Neutrophil (primary cell): Measurements from ENCODE around the gene ITFG1.

Experiments used
- H3K27ac ChIP-seq: fragments of 200-600 bp; sonication (generic); 2 replicates; pipeline ENCODE4 v1.5.1; 2016; ENCODE audit warnings: mild to moderate bottlenecking, moderate library complexity
- H3K27me3 ChIP-seq: fragments of 200-600 bp; sonication (generic); 2 replicates; pipeline ENCODE4 v1.6.0; 2016; ENCODE audit warnings: mild to moderate bottlenecking
- H3K36me3 ChIP-seq: fragments of 200-600 bp; sonication (generic); 2 replicates; pipeline ENCODE4 v1.5.1; 2017
- H3K4me1 ChIP-seq, 2 experiments: fragments of 200-600 bp in 1 of 2; sonication (generic) in 1 of 2; 1 replicate in 1 of 2; 2 replicates in 1 of 2; pipeline versions ENCODE4 v1.5.1 to v1.6.1; 2013 to 2016; ENCODE audit warnings: low read depth in 1 of 2, low read length in 1 of 2, mild to moderate bottlenecking in 1 of 2, moderate library complexity in 1 of 2; ENCODE audit not compliant: control insufficient read depth in 1 of 2, insufficient read depth in 1 of 2
- H3K4me3 ChIP-seq, 2 experiments: fragments of 200-600 bp in 1 of 2; sonication (generic) in 1 of 2; 1 replicate in 1 of 2; 2 replicates in 1 of 2; pipeline ENCODE4 v1.5.1; 2013 to 2016; ENCODE audit warnings: low read depth in 1 of 2, low read length in 1 of 2, mild to moderate bottlenecking in 1 of 2, moderate library complexity in 1 of 2
- H3K9me3 ChIP-seq: fragments of 200-600 bp; sonication (generic); 2 replicates; pipeline ENCODE4 v1.5.1; 2016
- TF ChIP-seq, protein P1 (sequence below): fragments of 200-600 bp; sonication (generic); IDR thresholded peaks from 2 replicates; pipeline ENCODE4 v1.5.1; 2016; ENCODE audit warnings: antibody characterized with exemption

The ITFG1 gene

DNA sequence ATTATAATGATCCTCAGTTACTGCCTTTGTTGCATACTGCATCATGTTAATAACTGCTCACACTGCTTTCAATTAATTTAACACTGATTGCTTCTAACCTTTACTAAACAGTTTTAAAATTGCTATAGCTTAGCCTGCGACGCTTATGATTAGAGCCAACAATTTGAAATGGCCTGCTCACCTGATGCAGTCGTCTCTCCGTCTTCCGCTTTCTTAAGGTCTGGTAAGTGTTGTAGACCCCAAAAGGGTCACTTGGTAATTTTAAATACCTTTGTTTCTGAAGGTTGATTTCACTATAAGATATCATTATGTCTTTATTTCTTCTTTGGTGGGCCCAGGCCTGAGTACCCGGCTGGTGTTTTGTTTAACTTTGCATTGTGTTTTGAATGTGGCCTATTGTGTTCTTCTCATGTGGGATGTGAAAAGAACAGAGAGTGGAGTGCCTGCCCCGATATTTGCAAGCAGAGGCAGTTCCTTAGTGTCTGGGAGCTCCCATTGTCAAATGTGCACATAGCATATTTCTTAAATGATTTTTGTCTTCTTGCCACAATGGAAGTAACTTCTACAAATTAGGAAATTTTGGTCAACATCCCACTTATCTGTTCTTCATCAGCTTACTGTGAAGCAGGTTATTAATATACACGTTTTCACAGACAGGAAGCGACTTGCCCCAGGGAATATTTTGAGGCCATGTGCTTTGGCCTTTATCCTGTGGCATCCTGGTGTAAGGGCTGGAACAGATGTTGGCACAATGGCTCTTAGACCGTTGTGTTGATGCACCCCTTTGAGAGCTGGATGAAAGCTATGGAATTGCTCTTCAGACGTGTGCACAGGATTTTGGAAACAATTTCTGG lies 3.1 kb upstream of the ITFG1 start:
- Histone ChIP-seq H3K4me3 (no peak overlapping the region), H3K36me3 (no peaks in the 10 kb centered on the region), H3K9me3 (no peaks in the 10 kb centered on the region), H3K4me1 (peaks cover 19 to 21% of the 10 kb centered on the region in 2 experiments), H3K27ac (no peak overlapping the region), H3K27me3 (no peaks in the 10 kb centered on the region)
- TF ChIP-seq, protein P1, sequence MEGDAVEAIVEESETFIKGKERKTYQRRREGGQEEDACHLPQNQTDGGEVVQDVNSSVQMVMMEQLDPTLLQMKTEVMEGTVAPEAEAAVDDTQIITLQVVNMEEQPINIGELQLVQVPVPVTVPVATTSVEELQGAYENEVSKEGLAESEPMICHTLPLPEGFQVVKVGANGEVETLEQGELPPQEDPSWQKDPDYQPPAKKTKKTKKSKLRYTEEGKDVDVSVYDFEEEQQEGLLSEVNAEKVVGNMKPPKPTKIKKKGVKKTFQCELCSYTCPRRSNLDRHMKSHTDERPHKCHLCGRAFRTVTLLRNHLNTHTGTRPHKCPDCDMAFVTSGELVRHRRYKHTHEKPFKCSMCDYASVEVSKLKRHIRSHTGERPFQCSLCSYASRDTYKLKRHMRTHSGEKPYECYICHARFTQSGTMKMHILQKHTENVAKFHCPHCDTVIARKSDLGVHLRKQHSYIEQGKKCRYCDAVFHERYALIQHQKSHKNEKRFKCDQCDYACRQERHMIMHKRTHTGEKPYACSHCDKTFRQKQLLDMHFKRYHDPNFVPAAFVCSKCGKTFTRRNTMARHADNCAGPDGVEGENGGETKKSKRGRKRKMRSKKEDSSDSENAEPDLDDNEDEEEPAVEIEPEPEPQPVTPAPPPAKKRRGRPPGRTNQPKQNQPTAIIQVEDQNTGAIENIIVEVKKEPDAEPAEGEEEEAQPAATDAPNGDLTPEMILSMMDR, result no peak

DNA sequence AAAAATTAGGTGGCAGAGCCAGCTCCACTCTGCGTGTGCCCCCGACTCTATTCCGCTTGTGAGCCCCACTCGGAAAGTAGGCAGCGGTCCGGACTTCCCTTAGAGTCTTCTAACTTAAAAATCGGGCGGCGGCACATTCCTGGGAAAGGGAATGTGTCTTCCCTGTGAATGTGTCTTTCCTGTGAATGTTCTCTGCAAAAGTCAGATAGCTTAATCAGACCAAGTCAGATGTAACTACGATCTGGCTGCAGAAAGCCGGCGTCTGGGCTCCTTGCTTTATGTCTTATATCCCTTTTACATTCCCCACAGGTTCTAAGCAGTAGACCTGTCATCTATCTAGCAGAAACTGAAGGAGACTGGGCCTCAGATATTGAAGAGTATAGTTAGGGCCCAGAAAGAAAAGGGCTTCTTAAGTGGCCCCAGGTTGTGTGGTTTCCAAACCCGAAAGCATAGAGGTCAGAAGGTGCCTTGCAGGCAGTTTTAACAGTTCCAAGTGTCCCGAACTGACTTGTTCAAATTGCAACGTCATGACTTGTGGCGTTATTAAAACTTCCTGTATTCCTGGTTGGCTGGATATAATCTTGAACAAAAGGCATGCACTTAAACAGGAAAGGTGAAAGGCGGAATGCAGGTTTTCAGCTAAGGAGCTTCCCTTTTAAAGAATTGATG lies 869 bp upstream of the ITFG1 start:
- Histone ChIP-seq H3K27me3 (no peaks in the 10 kb centered on the region), H3K36me3 (no peaks in the 10 kb centered on the region), H3K9me3 (no peaks in the 10 kb centered on the region), H3K4me1 (peaks cover 19 to 21% of the 10 kb centered on the region in 2 experiments), H3K27ac (peak overlapping the region; percentile 100), H3K4me3 (peak overlapping the region; percentile 92 to 98)
- TF ChIP-seq, protein P1, result no peak

DNA sequence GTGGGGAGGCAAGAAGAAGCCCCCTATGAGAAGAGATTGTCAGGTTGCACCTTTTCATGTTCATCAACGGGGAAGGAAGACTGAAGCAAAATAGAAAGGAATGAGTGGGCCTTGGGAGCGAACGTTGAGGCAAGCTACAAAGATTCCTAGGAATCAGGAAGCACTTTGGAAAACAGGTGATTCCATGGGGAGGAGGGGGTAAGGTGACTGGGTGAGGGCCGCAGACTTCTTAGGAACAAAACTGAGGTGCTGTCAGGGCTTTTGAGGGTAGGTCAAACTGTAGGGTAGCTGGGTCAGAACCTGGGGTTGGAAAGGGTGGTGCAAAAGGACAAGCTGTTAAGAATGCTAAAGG lies 528 bp downstream of the ITFG1 start:
- no peaks in the 10 kb centered on the region for H3K27me3 ChIP-seq
- H3K4me1 ChIP-seq, result peaks cover 19 to 21% of the 10 kb centered on the region in 2 experiments
- no peaks in the 10 kb centered on the region for H3K9me3 ChIP-seq
- TF ChIP-seq, protein P1, result no peak
- peak overlapping the region; percentile 100 for H3K27ac ChIP-seq
- H3K4me3 ChIP-seq, result peak overlapping the region; percentile 92 to 98
- H3K36me3 ChIP-seq, result peaks cover 4% of the 10 kb centered on the region

DNA sequence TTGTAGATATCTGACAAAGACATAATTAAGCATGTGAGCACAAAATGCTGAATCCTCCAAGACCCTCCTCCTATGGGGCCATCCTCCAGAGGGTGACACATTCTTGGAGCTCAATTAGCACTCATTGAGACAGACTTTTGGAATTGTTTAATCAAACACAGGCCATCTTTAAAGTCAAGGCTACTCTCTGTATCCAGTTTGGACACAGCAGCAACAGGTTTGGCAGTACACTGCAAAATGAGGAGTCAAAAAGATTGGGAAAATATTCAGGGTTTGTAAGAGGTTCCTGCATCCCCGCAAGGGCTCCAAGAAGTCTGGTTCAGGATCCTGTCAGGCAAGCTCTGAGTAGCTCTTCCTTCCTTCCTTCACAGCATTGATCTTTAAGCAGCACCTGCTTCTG lies 1.3 kb downstream of the ITFG1 start:
- H3K4me1 ChIP-seq, result peaks cover 19 to 21% of the 10 kb centered on the region in 2 experiments
- peak overlapping the region; percentile 100 for H3K27ac ChIP-seq
- TF ChIP-seq, protein P1, result no peak
- H3K36me3 ChIP-seq, result peaks cover 8% of the 10 kb centered on the region
- peak overlapping the region; percentile 92 to 98 for H3K4me3 ChIP-seq
- H3K27me3 ChIP-seq, result no peaks in the 10 kb centered on the region
- no peaks in the 10 kb centered on the region for H3K9me3 ChIP-seq

DNA sequence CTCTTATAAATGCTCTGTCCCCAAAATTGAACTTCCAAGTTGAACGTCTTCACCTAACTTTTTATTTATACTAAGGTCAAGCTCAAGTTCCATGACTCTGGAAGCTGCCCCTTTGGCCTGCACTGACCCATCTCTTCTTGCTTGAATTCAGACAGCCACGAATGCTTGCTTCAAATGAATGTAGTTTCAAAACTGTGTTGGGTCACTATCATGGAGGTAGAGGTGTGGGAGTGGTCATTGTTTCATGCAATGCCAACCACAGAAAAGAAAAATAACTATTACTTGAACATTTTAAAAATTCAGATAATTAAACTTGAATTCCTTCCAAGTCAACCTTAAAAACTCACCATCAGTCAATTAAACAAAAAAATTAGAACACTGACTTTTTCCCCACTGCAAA lies 2.5 kb downstream of the ITFG1 start:
- Histone ChIP-seq H3K4me3 (no peak overlapping the region), H3K27ac (no peak overlapping the region), H3K36me3 (peaks cover 18% of the 10 kb centered on the region), H3K9me3 (no peaks in the 10 kb centered on the region), H3K4me1 (peaks cover 19 to 21% of the 10 kb centered on the region in 2 experiments), H3K27me3 (no peaks in the 10 kb centered on the region)
- TF ChIP-seq, protein P1, result no peak
